HCT116 (cell line): ENCODE measurements around the gene NPTX1. TPM values are rescaled to one million over a fixed set of nuclear protein-coding genes. Genes with fewer than 3 reads are reported as not detected.

Source experiments
- ATAC-seq: fragments of 200-7000 bp; cut with Tn5 transposase; 2 replicates; pipeline ENCODE4 v1.9.1; 2020; ENCODE audit warnings: mild to moderate bottlenecking, moderate library complexity
- BruUV-seq: library from RNA; stranded (reverse); fragments of 400-500 nt; replicated peaks from 2 replicates; lab custom pipeline; 2021; lab: Mats Ljungman, UMichigan
- CTCF ChIA-PET: fragments of 300-600 bp; sonication (Branson Sonifier 250); formaldehyde crosslinking; loops from one replicate; lab custom pipeline; 2021; ENCODE audit warnings: antibody characterized with exemption; lab: Charles Lee
- POLR2A ChIA-PET: fragments of 300-600, 350-600 bp; sonication (Branson Sonifier 250); formaldehyde crosslinking; loops from one replicate; lab custom pipeline; 2021; ENCODE audit warnings: antibody characterized with exemption; lab: Charles Lee
- RAD21 ChIA-PET, 2 experiments: fragments of 300-600 bp; sonication (Branson Sonifier 250); formaldehyde crosslinking; loops; one replicate each; lab custom pipeline; 2023; ENCODE audit warnings: low total read pairs in 2 of 2; ENCODE audit not compliant: uncharacterized antibody in 2 of 2, unreplicated experiment in 2 of 2, low non-redundant PET in 1 of 2; lab: Charles Lee
- DNase-seq: peaks from one replicate; pipeline ENCODE4 v3.0.0-alpha.2; 2010; ENCODE audit warnings: low read depth, low spot score
- H2AFZ ChIP-seq: fragments of 200-600 bp; shearing (Covaris generic), sonication (generic); 2 replicates; pipeline ENCODE4 v1.6.1; 2017; ENCODE audit warnings: low read depth, mixed run types, mixed read lengths, antibody characterized with exemption, low read length; ENCODE audit not compliant: poor library complexity, severe bottlenecking
- H3K27ac ChIP-seq: 2 replicates; pipeline ENCODE4 v1.5.1; 2012; ENCODE audit warnings: low read depth, low read length
- H3K27me3 ChIP-seq: fragments of 200-600 bp; sonication (generic); 2 replicates; pipeline ENCODE4 v1.6.1; 2016; ENCODE audit warnings: mixed run types, low read length, mixed read lengths; ENCODE audit not compliant: insufficient read depth
- H3K36me3 ChIP-seq, 2 experiments: fragments of 200-500 bp in 1 of 2; fragments of 200-600 bp in 1 of 2; sonication (Bioruptor generic) in 1 of 2; sonication (generic) in 1 of 2; 2 replicates each; pipeline versions ENCODE4 v1.5.1 to v1.6.1; 2014 to 2016; ENCODE audit warnings: low read length in 2 of 2, inconsistent platforms in 1 of 2, mixed read lengths in 1 of 2, mixed run types in 1 of 2; ENCODE audit not compliant: insufficient read depth in 2 of 2, control insufficient read depth in 1 of 2
- H3K4me1 ChIP-seq, 2 experiments: fragments of 200-600 bp in 1 of 2; sonication (generic) in 1 of 2; 2 replicates each; pipeline versions ENCODE4 v1.5.1 to v1.6.1; 2012 to 2017; ENCODE audit warnings: low read length in 2 of 2, inconsistent platforms in 1 of 2, mild to moderate bottlenecking in 1 of 2, mixed read lengths in 1 of 2, mixed run types in 1 of 2, moderate library complexity in 1 of 2; ENCODE audit not compliant: insufficient read depth in 2 of 2, control insufficient read depth in 1 of 2
- H3K4me2 ChIP-seq: fragments of 200-600 bp; sonication (generic); 2 replicates; pipeline ENCODE4 v1.6.1; 2017; ENCODE audit warnings: mixed run types, low read length, mixed read lengths
- H3K4me3 ChIP-seq, 2 experiments: fragments of 200-600 bp in 1 of 2; sonication (generic) in 1 of 2; replicated peaks in 1 of 2; 2 replicates each; pipeline ENCODE4 v1.5.1; 2011 to 2016; ENCODE audit warnings: low read length in 2 of 2, control low read depth in 1 of 2, low read depth in 1 of 2, mild to moderate bottlenecking in 1 of 2, mixed read lengths in 1 of 2, mixed run types in 1 of 2
- H3K79me2 ChIP-seq: fragments of 200-600 bp; sonication (generic); 2 replicates; pipeline ENCODE4 v1.6.1; 2017; ENCODE audit warnings: mild to moderate bottlenecking, mixed run types, low read length, moderate library complexity, mixed read lengths; ENCODE audit not compliant: insufficient read depth
- H3K9ac ChIP-seq: fragments of 200-600 bp; sonication (generic); 2 replicates; pipeline ENCODE4 v1.6.1; 2016; ENCODE audit warnings: low read length, mixed read lengths
- H3K9me2 ChIP-seq: fragments of 200-600 bp; sonication (generic), shearing (Covaris generic); 2 replicates; pipeline ENCODE4 v1.6.1; 2017; ENCODE audit warnings: mixed run types, mild to moderate bottlenecking, moderate library complexity; ENCODE audit not compliant: insufficient read depth
- H3K9me3 ChIP-seq, 2 experiments: fragments of 200-500 bp in 1 of 2; fragments of 200-600 bp in 1 of 2; sonication (Bioruptor generic) in 1 of 2; sonication (generic) in 1 of 2; 2 replicates each; pipeline ENCODE4 v1.6.1; 2014 to 2017; ENCODE audit warnings: low read length in 2 of 2, mixed read lengths in 2 of 2, inconsistent platforms in 1 of 2, low read depth in 1 of 2, mild to moderate bottlenecking in 1 of 2, mixed run types in 1 of 2, moderate library complexity in 1 of 2; ENCODE audit not compliant: control insufficient read depth in 1 of 2, insufficient read depth in 1 of 2
- H4K20me1 ChIP-seq: fragments of 200-600 bp; sonication (generic), shearing (Covaris generic); 2 replicates; pipeline ENCODE4 v1.6.1; 2017; ENCODE audit warnings: mixed run types, mild to moderate bottlenecking, moderate library complexity; ENCODE audit not compliant: insufficient read depth
- CEBPB ChIP-seq: IDR thresholded peaks from 2 replicates; pipeline ENCODE4 v1.6.1; 2012; ENCODE audit warnings: low read depth
- EZH2 ChIP-seq: fragments of 200-600 bp; sonication (generic); IDR thresholded peaks from 2 replicates; pipeline ENCODE4 v1.6.1; 2017; ENCODE audit warnings: antibody characterized with exemption, mixed run types
- JUND ChIP-seq: IDR thresholded peaks from 2 replicates; pipeline ENCODE4 v1.6.1; 2012
- POLR2AphosphoS5 ChIP-seq: IDR thresholded peaks from 2 replicates; pipeline ENCODE4 v1.6.1; 2011; ENCODE audit warnings: mild to moderate bottlenecking, low read depth, low read length, moderate library complexity
- SRF ChIP-seq: IDR thresholded peaks from 2 replicates; pipeline ENCODE4 v1.6.1; 2012; ENCODE audit warnings: low read depth
- intact Hi-C: fragments of 100-400 bp; cut with micrococcal nuclease; formaldehyde crosslinking; loops from 2 replicates; pipeline ENCODE4 v1.10.0; 2022
- total RNA-seq: library from RNA; stranded (reverse); gene quantifications from one replicate; pipeline ENCODE4 v1.2.1, GENCODE V29; 2021; ENCODE audit not compliant: unreplicated experiment
- TF ChIP-seq, protein P1 (sequence below): IDR thresholded peaks from 2 replicates; pipeline ENCODE4 v1.6.1; 2012
- TF ChIP-seq, protein P2 (sequence below): IDR thresholded peaks from 2 replicates; pipeline ENCODE4 v1.6.1; 2011; ENCODE audit warnings: mild to moderate bottlenecking, low read length, moderate library complexity; ENCODE audit not compliant: insufficient replicate concordance; ENCODE audit errors: extremely low read depth
- TF ChIP-seq, protein P3 (sequence below): IDR thresholded peaks from 2 replicates; pipeline ENCODE4 v1.6.1; 2012; ENCODE audit warnings: low read depth

The NPTX1 gene
- total RNA-seq, 1 experiment from 2014 or later = 0.15 TPM

DNA sequence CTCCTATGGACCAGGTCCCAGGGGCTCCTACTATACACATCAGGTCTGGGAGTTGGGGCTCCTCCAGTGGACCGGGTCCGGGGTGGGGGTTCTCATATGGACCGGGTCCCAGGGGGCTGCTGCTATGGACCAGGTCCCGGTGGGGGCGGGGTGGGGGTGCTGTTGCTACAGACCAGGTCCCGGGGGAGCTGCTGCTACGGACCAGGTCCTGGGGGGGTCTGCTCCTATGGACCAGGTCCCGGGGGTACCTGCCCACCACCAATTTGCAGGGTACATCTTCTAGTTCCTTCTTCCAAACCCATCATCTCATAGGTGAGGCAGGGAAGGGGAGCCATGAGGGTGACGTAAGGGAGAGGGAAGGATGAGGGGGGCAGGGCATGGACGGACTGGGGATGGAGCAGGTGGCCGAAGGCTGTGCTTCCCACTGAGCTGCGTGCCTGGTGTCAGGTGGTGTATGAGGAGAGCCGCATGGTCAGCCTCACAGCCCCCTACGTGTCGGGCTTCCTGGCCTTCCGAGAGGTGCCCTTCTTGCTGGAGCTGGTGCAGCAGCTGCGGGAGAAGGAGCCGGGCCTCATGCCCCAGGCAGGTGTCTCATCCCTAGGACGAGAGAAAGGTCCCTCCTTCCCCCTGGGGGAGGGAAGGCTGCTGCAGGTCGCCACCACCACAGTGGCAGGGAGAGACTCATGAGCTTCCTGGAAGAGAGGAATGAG lies 54.9 kb downstream of the NPTX1 start:
- ChIA-PET RAD21 (no interaction called here), POLR2A (no interaction called here), CTCF (interaction anchor here (2.1 kb wide), 1 partner anchor 478 kb away, joined by 5 read pairs; no protein-coding TSS in a partner anchor)
- Histone ChIP-seq H3K27me3 (no peaks in the 10 kb centered on the region), H3K4me3 (no peak overlapping the region), H3K27ac (no peak overlapping the region), H4K20me1 (no peaks in the 10 kb centered on the region), H3K9me2 (no peaks in the 10 kb centered on the region), H3K4me2 (no peak overlapping the region), H2AFZ (no peak overlapping the region), H3K4me1 (no peaks in the 10 kb centered on the region), H3K9me3 (no peaks in the 10 kb centered on the region), H3K79me2 (peaks cover 7% of the 10 kb centered on the region; the same call in 1 of the 2 replicates), H3K36me3 (peaks cover 0 to 11% of the 10 kb centered on the region in 2 experiments; a peak in 1 of 4 replicates), H3K9ac (no peak overlapping the region)
- no peak for ATAC-seq
- 0 out of 2 replicates have a peak, but pooled peaks have one; percentile 12 for TF ChIP-seq POLR2AphosphoS5
- TF ChIP-seq, protein P1, sequence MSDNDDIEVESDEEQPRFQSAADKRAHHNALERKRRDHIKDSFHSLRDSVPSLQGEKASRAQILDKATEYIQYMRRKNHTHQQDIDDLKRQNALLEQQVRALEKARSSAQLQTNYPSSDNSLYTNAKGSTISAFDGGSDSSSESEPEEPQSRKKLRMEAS = no peak
- DNase-seq = no peak
- intact Hi-C loops = no loop called here
- no TSS peak for BruUV-seq

DNA sequence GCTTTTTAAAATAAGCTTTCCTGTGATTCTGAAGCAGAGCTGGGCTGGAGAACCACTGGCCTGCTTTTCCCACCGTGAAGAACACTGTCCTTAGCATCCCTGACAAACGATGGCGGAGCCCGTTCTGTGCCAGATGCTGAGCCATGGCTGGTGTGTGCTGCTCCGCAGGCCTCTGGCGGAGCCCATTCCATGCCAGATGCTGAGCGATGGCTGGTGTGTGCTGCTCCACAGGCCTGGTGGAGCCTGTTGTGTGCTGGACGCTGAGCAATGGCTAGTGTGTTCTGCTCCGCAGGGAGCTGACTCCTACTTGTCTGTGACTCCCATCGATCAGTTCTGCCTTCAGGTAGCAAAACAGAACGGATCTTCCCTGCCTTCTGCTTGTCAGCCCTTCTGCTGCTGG lies 57.2 kb downstream of the NPTX1 start:
- TF ChIP-seq JUND = no peak
- no peak for TF ChIP-seq POLR2AphosphoS5
- TF ChIP-seq, protein P2, sequence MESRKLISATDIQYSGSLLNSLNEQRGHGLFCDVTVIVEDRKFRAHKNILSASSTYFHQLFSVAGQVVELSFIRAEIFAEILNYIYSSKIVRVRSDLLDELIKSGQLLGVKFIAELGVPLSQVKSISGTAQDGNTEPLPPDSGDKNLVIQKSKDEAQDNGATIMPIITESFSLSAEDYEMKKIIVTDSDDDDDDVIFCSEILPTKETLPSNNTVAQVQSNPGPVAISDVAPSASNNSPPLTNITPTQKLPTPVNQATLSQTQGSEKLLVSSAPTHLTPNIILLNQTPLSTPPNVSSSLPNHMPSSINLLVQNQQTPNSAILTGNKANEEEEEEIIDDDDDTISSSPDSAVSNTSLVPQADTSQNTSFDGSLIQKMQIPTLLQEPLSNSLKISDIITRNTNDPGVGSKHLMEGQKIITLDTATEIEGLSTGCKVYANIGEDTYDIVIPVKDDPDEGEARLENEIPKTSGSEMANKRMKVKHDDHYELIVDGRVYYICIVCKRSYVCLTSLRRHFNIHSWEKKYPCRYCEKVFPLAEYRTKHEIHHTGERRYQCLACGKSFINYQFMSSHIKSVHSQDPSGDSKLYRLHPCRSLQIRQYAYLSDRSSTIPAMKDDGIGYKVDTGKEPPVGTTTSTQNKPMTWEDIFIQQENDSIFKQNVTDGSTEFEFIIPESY = no peak
- TF ChIP-seq, protein P3, sequence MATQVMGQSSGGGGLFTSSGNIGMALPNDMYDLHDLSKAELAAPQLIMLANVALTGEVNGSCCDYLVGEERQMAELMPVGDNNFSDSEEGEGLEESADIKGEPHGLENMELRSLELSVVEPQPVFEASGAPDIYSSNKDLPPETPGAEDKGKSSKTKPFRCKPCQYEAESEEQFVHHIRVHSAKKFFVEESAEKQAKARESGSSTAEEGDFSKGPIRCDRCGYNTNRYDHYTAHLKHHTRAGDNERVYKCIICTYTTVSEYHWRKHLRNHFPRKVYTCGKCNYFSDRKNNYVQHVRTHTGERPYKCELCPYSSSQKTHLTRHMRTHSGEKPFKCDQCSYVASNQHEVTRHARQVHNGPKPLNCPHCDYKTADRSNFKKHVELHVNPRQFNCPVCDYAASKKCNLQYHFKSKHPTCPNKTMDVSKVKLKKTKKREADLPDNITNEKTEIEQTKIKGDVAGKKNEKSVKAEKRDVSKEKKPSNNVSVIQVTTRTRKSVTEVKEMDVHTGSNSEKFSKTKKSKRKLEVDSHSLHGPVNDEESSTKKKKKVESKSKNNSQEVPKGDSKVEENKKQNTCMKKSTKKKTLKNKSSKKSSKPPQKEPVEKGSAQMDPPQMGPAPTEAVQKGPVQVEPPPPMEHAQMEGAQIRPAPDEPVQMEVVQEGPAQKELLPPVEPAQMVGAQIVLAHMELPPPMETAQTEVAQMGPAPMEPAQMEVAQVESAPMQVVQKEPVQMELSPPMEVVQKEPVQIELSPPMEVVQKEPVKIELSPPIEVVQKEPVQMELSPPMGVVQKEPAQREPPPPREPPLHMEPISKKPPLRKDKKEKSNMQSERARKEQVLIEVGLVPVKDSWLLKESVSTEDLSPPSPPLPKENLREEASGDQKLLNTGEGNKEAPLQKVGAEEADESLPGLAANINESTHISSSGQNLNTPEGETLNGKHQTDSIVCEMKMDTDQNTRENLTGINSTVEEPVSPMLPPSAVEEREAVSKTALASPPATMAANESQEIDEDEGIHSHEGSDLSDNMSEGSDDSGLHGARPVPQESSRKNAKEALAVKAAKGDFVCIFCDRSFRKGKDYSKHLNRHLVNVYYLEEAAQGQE = no peak
- TF ChIP-seq CEBPB = no peak
- no peak for TF ChIP-seq SRF
- TF ChIP-seq EZH2 = no peak
- TF ChIP-seq, all 23 proteins: peak for 0
- intact Hi-C loops = no loop called here
- H3K4me3 ChIP-seq = no peak overlapping the region
- BruUV-seq = no TSS peak
- ChIA-PET CTCF (no interaction called here), RAD21 (no interaction called here), POLR2A (no interaction called here)
- peaks cover 19% of the 10 kb centered on the region for H3K79me2 ChIP-seq
- no peaks in the 10 kb centered on the region for H3K9me3 ChIP-seq
- H4K20me1 ChIP-seq = no peaks in the 10 kb centered on the region
- no peak overlapping the region for H3K27ac ChIP-seq
- H3K36me3 ChIP-seq = peaks cover 0 to 11% of the 10 kb centered on the region in 2 experiments; a peak in 1 of 4 replicates
- no peak for ATAC-seq
- no peak overlapping the region for H2AFZ ChIP-seq
- H3K4me2 ChIP-seq = no peak overlapping the region
- no peaks in the 10 kb centered on the region for H3K9me2 ChIP-seq
- H3K27me3 ChIP-seq = no peaks in the 10 kb centered on the region
- no peak overlapping the region for H3K9ac ChIP-seq
- peaks cover 6 to 9% of the 10 kb centered on the region in 2 experiments; a peak in 3 of 4 replicates for H3K4me1 ChIP-seq
- DNase-seq = no peak
